Panc1 (cell line): ENCODE measurements around the gene C9orf85. TPM values are rescaled to one million over a fixed set of nuclear protein-coding genes. Genes with fewer than 3 reads are reported as not detected.

Experiments
- ATAC-seq: fragments of 200-7000 bp; cut with Tn5 transposase; 2 replicates; pipeline ENCODE4 v1.9.1; 2020; ENCODE audit warnings: mild to moderate bottlenecking, moderate library complexity
- BruUV-seq: library from RNA; stranded (reverse); fragments of 400-500 nt; replicated peaks from 2 replicates; lab custom pipeline; 2021; lab: Mats Ljungman, UMichigan
- CTCF ChIA-PET: fragments of 300-600 bp; sonication (Branson Sonifier 250); formaldehyde crosslinking; loops from one replicate; lab custom pipeline; 2022; ENCODE audit warnings: antibody characterized with exemption; lab: Charles Lee
- POLR2A ChIA-PET: fragments of 300-600 bp; sonication (Branson Sonifier 250); formaldehyde crosslinking; loops from one replicate; lab custom pipeline; 2022; ENCODE audit warnings: antibody characterized with exemption; lab: Charles Lee
- DNase-seq: peaks from one replicate; pipeline ENCODE4 v3.0.0-alpha.2; 2010; ENCODE audit warnings: low read depth, low spot score
- H3K27ac ChIP-seq: 2 replicates; pipeline ENCODE4 v1.5.1; 2011; ENCODE audit warnings: mild to moderate bottlenecking, low read length, inconsistent platforms
- H3K27me3 ChIP-seq: fragments of 200-500 bp; sonication (Bioruptor generic); 2 replicates; pipeline ENCODE4 v1.6.0; 2014; ENCODE audit warnings: low read length, inconsistent platforms; ENCODE audit not compliant: control insufficient read depth, insufficient read depth
- H3K36me3 ChIP-seq: fragments of 200-500 bp; sonication (Bioruptor generic); 2 replicates; pipeline ENCODE4 v1.5.1; 2014; ENCODE audit warnings: inconsistent platforms, mild to moderate bottlenecking, low read length, moderate library complexity; ENCODE audit not compliant: control insufficient read depth, insufficient read depth
- H3K4me1 ChIP-seq: 2 replicates; pipeline ENCODE4 v1.5.1; 2011; ENCODE audit warnings: inconsistent platforms, mild to moderate bottlenecking, low read length, moderate library complexity; ENCODE audit not compliant: control insufficient read depth, insufficient read depth
- H3K4me3 ChIP-seq, 2 experiments: 2 replicates each; pipeline ENCODE4 v1.5.1; 2011 to 2012; ENCODE audit warnings: low read depth in 2 of 2, low read length in 2 of 2, mild to moderate bottlenecking in 2 of 2, inconsistent platforms in 1 of 2, moderate library complexity in 1 of 2
- H3K9me3 ChIP-seq: fragments of 200-500 bp; sonication (Bioruptor generic); 2 replicates; pipeline ENCODE4 v1.5.1; 2014; ENCODE audit warnings: low read depth, mild to moderate bottlenecking, inconsistent platforms, low read length, moderate library complexity; ENCODE audit not compliant: control insufficient read depth, insufficient read depth
- POLR2AphosphoS5 ChIP-seq: IDR thresholded peaks from 2 replicates; pipeline ENCODE4 v1.6.1; 2012; ENCODE audit warnings: mild to moderate bottlenecking, low read depth, low read length, moderate library complexity
- SIN3A ChIP-seq: IDR thresholded peaks from 2 replicates; pipeline ENCODE4 v1.6.1; 2012; ENCODE audit warnings: low read depth, mild to moderate bottlenecking, low read length, moderate library complexity, borderline replicate concordance; ENCODE audit not compliant: insufficient read depth
- TCF7L2 ChIP-seq: IDR thresholded peaks from 2 replicates; pipeline ENCODE4 v1.6.1; 2011; ENCODE audit warnings: mild to moderate bottlenecking, low read depth, low read length, inconsistent platforms
- in situ Hi-C: cut with HindIII; loops from 2 replicates; pipeline ENCODE4 v1.10.0; 2016; ENCODE audit warnings: low sequenced_read_pairs, low pct_unique_long_range_greater_than_20kb
- intact Hi-C: fragments of 100-400 bp; cut with micrococcal nuclease; formaldehyde crosslinking; loops from one replicate; pipeline ENCODE4 v1.10.0; 2022; ENCODE audit not compliant: unreplicated experiment
- total RNA-seq: library from RNA; stranded (reverse); gene quantifications from one replicate; pipeline ENCODE4 v1.2.1, GENCODE V29; 2021; ENCODE audit not compliant: unreplicated experiment
- TF ChIP-seq, protein P1 (sequence below): fragments of 450-650 bp; IDR thresholded peaks from 2 replicates; pipeline ENCODE4 v1.5.1; 2017; ENCODE audit warnings: mild to moderate bottlenecking
- TF ChIP-seq, protein P2 (sequence below), 2 experiments: IDR thresholded peaks; 2 replicates each; pipeline ENCODE4 v1.6.1; 2011 to 2012; ENCODE audit warnings: low read depth in 2 of 2, control low read depth in 1 of 2, low read length in 1 of 2, mild to moderate bottlenecking in 1 of 2, moderate library complexity in 1 of 2; ENCODE audit not compliant: insufficient read depth in 1 of 2

The C9orf85 gene
- total RNA-seq, 1 experiment from 2014 or later: 8.0 TPM

- no TSS peak for BruUV-seq
- Histone ChIP-seq H3K36me3 (no peaks in the 10 kb centered on the region; the same call in 1 of the 2 replicates), H3K27me3 (no peaks in the 10 kb centered on the region), H3K4me1 (no peaks in the 10 kb centered on the region), H3K27ac (no peak overlapping the region), H3K9me3 (no peaks in the 10 kb centered on the region), H3K4me3 (no peak overlapping the region)
- ChIA-PET POLR2A (no interaction called here), CTCF (no interaction called here)
- in situ Hi-C loops: no loop called here
- intact Hi-C loops: no loop called here
- TF ChIP-seq SIN3A (no peak), TCF7L2 (no peak), POLR2AphosphoS5 (no peak)
- TF ChIP-seq, protein P1, sequence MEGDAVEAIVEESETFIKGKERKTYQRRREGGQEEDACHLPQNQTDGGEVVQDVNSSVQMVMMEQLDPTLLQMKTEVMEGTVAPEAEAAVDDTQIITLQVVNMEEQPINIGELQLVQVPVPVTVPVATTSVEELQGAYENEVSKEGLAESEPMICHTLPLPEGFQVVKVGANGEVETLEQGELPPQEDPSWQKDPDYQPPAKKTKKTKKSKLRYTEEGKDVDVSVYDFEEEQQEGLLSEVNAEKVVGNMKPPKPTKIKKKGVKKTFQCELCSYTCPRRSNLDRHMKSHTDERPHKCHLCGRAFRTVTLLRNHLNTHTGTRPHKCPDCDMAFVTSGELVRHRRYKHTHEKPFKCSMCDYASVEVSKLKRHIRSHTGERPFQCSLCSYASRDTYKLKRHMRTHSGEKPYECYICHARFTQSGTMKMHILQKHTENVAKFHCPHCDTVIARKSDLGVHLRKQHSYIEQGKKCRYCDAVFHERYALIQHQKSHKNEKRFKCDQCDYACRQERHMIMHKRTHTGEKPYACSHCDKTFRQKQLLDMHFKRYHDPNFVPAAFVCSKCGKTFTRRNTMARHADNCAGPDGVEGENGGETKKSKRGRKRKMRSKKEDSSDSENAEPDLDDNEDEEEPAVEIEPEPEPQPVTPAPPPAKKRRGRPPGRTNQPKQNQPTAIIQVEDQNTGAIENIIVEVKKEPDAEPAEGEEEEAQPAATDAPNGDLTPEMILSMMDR: no peak
- TF ChIP-seq, protein P2, sequence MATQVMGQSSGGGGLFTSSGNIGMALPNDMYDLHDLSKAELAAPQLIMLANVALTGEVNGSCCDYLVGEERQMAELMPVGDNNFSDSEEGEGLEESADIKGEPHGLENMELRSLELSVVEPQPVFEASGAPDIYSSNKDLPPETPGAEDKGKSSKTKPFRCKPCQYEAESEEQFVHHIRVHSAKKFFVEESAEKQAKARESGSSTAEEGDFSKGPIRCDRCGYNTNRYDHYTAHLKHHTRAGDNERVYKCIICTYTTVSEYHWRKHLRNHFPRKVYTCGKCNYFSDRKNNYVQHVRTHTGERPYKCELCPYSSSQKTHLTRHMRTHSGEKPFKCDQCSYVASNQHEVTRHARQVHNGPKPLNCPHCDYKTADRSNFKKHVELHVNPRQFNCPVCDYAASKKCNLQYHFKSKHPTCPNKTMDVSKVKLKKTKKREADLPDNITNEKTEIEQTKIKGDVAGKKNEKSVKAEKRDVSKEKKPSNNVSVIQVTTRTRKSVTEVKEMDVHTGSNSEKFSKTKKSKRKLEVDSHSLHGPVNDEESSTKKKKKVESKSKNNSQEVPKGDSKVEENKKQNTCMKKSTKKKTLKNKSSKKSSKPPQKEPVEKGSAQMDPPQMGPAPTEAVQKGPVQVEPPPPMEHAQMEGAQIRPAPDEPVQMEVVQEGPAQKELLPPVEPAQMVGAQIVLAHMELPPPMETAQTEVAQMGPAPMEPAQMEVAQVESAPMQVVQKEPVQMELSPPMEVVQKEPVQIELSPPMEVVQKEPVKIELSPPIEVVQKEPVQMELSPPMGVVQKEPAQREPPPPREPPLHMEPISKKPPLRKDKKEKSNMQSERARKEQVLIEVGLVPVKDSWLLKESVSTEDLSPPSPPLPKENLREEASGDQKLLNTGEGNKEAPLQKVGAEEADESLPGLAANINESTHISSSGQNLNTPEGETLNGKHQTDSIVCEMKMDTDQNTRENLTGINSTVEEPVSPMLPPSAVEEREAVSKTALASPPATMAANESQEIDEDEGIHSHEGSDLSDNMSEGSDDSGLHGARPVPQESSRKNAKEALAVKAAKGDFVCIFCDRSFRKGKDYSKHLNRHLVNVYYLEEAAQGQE (IDR thresholded peaks at IDR 0.05; ENCODE audit: insufficient read depth in 1 of 2, low read depth in 2 of 2, low read length in 1 of 2): no peak
- DNase-seq (no peak), ATAC-seq (no peak)
Measured at GRCh38 chr9:71977003-71977402, 65.6 kb downstream of the C9orf85 start.

- TF ChIP-seq SIN3A (no peak), TCF7L2 (no peak), POLR2AphosphoS5 (no peak)
- TF ChIP-seq, protein P2 (IDR thresholded peaks at IDR 0.05; ENCODE audit: insufficient read depth in 1 of 2, low read depth in 2 of 2, low read length in 1 of 2): no peak
- TF ChIP-seq, protein P1: no peak
- ATAC-seq (no peak), DNase-seq (no peak)
- no peaks in the 10 kb centered on the region; the same call in 1 of the 2 replicates for H3K4me1 ChIP-seq
- no peaks in the 10 kb centered on the region for H3K9me3 ChIP-seq
- intact Hi-C loops: no loop called here
- no peak overlapping the region for H3K4me3 ChIP-seq
- in situ Hi-C loops: no loop called here
- POLR2A ChIA-PET: no interaction called here
- BruUV-seq: no TSS peak
- H3K36me3 ChIP-seq: no peaks in the 10 kb centered on the region; the same call in 1 of the 2 replicates
- no peaks in the 10 kb centered on the region for H3K27me3 ChIP-seq
- peak overlapping the region; percentile 63 for H3K27ac ChIP-seq
- CTCF ChIA-PET: no interaction called here
Measured at GRCh38 chr9:71980266-71981190, 69.1 kb downstream of the C9orf85 start.
